Activated CD4-positive, alpha-beta T cell treated with anti-CD3 and anti-CD28 coated beads, Interleukin-2, Interleukin-6, amounts not matched to agents 100 ng/mL and 50 ng/mL, durations not matched to agents 16 hours and 8 hours (primary cell): Measurements from ENCODE around the gene ATP1A4.

ENCODE experiments used
- DNase-seq: peaks from one replicate; pipeline ENCODE4 v3.0.0-alpha.2; 2020

The ATP1A4 gene

DNA sequence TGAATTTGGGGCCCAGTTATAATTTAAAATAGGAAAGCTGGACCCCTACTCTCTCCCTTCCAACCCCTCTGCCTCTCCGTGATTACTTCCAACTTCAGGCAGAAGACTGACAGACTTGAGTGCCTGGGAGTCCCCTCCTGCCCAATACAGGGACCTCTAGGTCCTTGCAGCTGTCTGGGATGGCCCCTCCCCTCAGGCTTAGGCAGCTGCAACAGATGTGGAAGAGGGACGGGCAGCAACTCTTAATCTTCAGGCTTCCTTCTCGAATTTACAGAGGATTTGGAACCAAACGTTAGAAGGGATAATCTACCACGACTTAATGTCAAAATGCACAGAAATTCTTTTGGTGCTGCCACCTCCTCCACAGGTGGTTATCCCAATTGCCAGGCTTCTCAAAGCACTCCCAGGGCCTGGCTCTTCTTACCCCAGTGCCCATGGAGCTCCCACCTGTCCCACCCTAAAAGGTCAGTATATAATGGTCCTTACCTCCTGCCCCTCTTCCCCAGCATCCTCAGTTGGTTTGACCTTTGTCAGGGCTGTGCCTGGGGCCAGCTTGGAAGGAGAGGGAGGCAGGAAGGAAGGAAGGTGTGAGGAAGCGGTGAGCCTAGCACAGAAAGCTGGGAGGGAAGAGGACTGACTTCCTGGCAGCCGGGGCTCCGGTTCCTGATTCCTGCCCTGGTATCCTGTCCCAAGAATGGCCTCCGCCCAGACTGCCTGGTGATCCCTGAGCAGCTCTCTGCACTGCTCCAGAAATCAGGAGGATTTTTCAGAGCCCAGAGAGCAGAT is 56.6 kb downstream of the ATP1A4 start:
- no peak for DNase-seq

DNA sequence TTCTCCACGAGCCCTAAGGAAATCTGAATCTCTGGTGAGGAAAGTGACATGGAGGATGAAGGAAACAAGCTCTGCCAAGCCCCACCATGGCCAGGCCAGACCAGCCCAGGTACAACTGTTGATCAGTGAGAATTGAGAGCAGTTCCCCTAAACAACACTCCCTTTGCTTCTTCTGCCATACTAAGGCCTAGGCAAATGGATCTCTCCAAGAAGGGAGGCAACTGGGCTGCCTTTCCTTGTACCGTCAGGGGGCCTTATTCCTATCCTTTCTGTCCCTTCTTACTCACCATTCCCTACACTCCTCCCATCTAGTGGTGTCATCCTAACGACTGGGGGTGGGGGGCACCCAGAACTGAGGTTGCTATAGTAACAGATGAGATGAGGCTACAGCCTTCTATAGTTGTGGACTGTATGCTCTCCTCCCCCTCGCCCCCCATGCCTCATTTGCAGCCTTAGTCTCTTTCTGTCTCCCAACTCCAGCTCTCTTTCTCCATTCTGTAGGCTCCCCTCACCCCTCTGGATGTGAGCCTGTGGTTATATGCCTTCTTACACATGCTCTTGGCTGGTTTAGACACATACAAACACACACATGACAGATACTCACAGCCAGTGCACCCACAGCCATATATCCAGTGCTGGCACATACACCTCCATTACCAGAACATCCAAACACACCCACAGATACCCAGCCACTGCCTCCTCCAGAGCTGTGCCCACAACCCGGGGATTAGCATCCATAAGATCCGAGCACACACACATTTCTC is 57.3 kb downstream of the ATP1A4 start:
- DNase-seq, result no peak

DNA sequence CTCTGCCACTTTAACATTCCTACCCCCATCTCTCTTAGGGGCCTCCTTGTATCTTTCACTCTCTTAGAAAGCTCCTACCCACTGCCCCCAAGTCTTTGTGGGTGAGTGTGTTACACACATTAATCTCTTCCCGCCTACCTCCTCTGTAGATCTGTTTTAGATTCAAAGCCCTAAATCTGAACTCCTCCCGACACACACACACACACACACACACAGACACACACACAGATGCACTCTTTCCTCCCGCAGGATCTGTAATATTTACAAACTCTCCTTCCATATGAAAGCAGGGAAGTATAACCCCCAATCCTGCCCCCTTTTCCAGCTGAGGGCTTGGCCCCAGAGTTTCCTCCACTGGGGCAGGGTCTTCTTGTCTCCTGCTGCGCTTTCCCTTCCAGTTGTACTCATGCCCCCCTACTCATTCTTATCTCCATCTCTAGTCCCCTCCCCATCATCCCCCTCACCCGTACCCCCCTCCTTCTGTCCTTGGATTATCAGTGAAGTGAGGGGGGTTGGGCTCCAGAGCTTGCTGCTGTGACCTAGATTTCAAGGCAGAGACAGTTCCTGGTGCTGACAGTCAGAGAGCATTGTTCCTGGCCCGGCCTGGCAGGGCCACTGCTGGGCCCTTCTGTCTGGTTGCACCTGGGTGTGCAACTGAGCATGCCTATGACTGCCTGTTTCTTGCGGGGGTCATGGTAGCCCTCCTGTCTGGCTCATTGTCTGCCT is 58.1 kb downstream of the ATP1A4 start:
- no peak for DNase-seq

DNA sequence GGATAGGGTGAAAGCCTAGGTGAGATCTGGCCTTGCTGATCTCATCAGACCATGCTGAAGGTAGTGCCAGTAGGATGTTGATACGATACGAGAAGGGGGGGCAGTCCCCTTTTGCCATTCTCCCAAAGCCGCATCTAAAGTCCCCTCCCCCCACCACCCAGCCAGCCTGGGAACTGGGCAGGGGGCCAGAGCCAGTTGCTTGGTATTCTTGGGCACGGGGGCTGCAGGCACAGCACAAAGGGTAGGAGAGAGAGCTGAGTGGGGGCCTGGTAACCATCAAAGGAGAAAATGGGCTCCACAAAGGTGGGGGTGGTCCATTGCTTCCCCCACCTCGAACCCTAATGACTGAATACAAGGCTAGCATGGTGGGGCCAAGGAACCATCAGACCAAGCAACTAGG is 59.2 kb downstream of the ATP1A4 start:
- no peak for DNase-seq

DNA sequence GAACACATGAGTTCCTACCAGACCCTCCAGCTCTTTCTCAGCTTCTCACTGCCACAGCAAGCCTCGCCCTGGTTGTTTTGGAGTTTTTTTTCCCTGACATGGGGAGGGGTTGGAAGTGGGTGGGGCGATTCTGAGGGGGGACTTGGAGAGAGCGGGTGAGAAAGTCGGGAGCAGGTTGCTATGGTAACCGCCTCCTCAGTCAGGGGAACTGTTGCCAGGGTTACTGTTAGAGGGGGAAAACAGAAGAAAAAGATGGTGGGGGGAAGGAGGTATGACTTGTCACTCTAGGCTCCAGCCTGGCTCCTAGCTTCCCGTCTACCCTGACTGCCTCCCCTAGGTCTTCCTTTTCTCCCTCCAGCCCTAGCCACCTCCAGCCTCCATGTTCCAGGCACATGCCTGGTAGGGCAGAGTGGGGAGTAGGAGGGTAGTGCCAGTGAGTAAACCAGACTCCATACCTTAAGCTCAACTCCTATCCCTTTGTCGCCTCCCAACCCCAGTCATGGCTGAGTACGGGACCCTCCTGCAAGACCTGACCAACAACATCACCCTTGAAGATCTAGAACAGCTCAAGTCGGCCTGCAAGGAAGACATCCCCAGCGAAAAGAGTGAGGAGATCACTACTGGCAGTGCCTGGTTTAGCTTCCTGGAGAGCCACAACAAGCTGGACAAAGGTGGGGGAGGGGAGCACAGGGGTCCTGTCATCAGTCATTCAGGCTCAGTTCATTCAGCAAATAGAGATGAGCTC is 59.8 kb downstream of the ATP1A4 start:
- no peak for DNase-seq

DNA sequence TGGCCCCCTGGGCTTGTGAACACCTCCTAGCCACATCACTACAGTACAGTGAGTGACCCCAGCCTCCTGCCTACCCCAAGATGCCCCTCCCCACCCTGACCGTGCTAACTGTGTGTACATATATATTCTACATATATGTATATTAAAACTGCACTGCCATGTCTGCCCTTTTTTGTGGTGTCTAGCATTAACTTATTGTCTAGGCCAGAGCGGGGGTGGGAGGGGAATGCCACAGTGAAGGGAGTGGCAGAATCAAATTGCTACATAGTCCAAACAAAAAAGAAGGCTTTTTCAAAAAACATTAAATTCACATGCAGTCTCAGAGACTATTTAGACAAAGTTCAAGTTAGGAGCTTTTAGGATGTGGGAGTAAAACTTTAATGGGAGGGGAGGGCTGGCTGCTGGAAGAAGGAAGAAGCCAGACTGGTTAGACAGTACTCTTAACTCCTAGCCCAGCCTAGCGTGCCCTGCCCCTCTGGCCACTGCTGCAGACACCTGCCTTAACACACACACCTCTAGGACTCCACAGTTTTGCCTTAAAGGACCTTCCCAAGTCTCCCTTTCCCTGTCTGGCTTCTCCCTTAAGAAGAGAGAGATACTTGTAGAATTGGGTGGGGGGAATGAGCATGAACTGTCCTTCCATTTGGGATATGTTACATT is 63.2 kb downstream of the ATP1A4 start:
- DNase-seq, result no peak

DNA sequence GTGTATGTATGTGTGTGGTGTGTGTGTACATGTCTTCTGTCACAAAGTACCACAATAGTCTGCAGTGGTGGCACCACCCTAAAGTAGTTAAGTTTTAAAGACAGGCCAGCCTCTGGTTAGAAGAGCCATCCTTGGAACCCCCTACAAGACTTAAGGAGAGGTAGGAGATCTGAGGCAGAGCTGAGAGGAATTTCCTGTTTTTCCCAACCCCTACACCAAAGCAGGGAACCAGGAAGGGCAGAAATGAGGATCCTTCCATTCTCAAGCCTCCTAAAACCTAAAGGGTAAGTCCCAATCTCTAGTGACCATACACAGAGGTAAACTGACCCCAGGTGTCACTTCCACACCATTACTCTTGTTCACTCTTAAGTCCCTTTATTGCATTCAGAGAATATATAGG is 64.9 kb downstream of the ATP1A4 start:
- no peak for DNase-seq

DNA sequence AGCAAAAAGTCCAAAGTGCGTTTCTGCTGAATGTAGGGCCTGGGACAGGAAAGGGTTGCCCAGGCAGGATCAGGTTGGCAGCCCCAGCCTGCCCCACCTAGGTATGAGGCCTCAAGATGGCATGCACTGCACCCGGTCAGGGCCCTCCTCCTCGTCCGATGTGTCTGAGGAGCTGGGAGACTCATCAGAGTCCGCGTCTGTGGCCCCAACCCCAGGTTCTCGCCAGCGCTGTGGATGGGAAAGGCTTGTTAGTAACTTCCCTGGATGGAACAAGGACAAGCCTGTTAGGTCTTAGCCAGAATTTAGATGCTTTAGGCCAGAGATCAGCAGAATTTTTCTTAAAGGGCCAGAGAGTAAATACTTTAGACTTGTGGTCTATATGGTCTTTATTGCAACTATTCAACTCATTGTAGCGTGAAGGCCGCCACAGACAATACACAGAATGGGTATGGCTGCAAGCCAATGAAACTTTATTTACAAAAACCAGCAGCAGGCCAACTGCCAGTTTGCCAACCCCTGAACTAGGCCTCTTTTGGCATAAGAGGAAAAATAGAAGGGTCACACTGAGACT is 66.2 kb downstream of the ATP1A4 start:
- no peak for DNase-seq

DNA sequence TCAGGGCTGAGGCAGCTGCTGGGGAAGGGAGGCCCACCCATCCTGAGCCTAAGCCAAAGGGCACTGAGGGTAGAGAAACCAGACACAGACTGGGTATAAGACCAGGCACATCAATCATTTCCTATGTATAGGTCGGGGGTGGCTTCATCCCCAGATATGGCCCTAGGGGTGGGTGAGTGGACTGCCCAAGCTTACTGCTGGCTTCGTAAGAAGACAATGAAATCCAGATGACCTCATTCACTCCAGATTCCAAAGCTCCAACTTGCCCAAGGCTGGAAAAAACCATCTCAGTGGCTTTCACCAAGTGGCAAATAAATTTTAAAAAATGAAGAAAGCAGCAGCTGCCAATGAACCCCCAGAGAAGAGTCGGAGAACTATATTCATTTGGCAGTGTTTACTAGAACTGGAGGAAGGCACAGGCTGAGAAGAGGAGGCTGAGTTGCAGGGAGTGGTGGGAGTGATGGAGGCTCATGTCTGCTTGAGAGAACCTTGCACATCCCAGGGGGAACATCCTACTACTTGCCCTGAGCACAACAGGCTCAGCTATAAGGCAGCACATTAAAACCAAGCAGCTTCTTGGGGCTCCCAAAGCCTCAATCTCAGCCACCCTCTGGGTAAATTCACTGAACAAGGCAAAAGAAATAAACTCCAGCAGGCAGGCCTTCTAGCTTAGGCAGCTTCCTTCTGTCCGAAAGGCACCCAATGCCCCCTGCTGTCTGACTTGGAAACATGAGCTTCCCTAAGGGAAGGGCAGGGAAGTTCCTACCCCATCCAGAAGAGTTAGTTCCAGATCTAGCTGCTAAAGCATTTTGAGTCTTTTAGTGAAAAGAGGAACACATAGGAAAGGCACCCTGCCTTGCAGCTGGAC is 67.9 kb downstream of the ATP1A4 start:
- no peak for DNase-seq

DNA sequence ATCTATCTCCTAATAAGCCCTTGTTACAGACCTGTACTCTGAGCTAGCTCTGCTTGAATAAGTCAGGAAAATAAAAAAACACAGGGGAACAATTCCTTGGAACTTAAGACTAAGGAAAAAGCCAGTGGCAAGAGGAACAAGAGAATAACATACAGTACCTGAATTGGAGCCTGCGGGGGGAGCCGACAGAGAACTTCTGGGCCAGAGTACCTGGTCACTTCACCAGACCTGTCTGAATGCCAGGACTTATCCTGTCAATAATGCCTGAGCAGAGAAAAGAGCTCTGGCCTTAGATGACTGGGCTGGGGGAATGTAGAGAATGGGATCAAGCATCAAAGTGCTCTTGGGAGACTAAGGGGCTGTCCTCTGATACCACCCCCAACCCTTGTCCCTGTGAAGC is 68.9 kb downstream of the ATP1A4 start:
- DNase-seq, result no peak

DNA sequence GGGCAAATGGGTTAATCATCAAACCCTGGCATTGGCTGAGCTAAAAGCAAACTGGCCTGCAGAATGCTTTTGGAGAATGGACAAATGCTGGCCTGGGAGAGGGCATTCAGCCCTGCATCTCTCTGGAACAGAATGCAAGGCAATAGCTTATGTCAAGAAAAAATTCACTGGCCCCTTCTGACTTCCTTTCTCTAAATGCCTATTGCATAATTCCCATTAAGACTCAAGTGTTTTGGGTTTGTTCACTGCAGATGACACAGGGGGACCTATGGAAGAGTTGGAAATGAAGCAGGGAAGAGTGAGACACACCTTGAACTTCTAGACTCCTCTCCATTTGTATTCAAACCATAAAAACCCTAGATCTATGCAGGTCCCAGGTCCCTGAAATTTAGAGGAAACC is 69.7 kb downstream of the ATP1A4 start:
- no peak for DNase-seq

DNA sequence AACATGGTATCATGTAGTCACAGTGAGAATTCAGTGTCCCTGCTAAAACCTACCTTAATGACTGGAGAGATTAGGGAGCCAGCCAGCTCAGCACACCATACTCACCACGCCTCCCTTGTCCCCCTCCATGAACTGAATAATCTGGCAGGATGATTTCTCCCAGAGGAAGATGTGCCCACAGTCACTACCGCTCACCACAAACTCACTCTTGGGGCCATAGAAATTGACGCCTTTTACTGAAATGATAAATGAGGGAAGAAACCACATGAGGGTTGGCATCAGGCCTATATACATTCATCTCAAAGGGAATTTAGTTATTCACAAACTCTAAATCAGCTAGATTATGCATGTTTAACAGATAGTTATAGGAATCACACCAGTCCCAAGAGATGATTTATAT is 71.1 kb downstream of the ATP1A4 start:
- DNase-seq, result no peak

DNA sequence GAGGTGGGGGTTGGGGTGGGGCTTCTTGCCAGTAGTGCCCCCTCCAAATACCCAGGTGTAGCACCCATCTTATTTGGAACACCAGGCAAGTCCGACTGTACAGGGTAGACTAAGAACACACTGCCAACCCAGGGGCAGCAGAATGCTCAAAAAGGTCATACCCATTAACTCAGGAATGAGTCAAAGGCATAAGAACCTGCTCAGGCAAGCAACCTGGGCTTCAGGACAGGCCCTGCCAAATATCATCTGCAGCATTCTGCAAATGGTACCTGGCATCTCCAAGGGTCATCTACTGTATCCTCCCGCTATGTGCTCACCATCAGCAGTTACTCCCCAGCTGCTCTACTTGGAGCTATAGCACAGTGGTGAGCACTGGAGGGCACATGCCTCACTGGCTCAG is 73.2 kb downstream of the ATP1A4 start:
- DNase-seq, result no peak

DNA sequence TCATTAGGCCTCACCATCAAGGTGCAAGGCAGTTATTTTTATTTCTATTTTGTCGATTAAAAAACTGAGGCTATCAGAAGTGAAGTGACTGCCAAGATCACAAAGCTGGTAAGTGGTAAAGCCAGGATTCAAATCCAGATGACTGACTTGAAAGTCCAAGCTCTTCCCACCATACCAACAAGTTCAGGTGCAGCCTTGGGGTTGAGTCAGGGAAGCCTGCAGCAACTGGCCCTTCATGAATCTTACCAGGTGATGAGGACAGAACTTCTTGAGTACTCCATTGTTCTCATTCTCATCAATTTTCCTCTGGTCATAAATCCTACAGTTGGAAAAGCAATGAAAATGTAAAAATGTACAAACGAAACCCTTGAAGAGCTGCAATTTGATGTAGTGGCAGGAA is 73.9 kb downstream of the ATP1A4 start:
- no peak for DNase-seq

DNA sequence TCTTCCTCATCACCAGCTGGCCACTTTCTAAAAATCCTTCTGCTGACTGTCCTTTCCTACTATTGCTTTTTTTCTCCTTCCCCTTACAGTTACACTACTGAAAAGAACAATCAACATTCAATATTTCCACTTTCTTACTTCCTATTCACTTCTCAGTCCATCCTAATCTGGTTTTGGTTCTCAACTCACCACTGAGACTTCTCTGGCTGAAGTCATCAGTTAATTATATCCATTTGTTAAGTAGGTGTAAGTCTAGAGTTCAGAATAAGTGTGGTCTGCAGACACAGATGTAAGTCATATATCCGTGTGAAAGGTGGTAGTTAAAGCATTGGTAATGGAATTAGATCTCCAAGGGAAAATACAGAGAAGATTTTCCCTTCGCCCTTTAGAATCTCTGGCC is 75.2 kb downstream of the ATP1A4 start:
- DNase-seq, result no peak

DNA sequence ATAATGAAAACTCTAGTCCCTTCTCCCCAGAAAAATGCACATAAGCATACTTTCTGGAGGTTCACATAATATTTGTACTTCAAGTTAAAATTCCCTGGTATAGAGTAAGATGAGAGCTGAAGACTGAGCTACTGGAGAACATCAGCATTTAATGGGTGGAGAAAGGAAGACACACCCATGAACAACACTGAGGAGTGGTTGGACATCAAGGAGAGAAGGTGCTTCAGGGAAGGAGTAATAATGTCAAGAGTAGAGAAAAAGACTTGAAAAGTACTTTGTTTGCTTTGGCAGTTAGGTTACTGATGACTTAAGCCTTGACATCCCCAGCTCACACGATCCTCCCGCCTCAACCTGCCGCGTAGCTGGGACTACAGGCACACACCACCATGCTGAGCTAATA is 75.6 kb downstream of the ATP1A4 start:
- DNase-seq, result no peak

DNA sequence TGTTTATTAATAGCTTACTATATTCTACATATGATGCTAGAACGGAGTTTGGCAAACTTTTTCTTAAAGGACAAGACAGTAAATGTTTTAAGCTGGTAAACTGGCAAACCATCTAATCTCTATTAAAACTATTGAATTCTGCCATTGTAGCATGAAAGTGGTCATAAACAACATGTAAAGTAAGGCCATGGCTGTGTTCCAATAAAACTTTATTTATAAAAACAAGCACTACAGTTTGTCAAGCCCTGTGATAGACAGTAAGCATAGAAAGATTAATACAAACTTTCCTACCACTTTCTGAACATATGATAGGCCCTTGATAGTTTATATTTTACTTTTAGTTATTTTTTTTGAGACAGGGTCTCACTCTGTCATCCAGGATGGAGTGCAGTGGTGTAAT is 76.2 kb downstream of the ATP1A4 start:
- DNase-seq, result no peak

DNA sequence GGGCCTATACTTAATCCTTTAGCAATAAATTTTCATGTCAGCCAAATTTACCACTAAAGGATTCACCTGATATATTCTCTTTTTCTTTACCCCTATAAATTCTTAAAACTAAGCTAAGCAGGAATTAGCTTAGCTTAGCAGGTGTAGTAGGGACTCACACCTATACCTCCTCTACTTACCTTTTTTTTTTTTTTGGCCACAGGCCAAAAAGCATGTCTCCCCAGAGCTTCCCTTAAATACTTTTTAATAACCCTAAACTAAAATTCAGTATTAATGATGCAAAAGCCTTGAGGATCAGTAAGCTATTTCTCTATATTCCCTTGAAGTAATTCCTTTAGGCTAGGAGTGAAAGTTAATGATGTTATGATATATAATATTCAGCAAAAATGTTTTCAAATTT is 77.0 kb downstream of the ATP1A4 start:
- DNase-seq, result no peak

DNA sequence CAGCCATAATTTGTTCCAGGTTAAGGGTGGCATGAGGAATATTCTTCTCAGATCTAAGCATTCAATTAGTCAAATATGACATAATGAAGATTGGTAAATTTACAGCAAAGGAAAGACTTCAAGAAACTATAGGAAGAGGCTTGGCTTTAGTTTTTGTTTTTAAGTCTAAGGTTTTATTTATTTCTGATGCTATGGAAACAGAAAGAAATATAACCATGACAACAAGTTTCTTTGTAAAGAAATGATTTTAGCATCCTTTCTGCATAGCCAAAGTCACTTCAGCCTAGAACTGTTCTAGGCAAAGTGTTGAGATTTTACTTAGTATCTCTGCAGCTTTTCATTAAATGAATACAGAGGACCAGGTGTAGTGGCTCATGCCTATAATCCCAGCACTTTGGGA is 81.5 kb downstream of the ATP1A4 start:
- DNase-seq, result no peak
